ENCODE measurements around the gene DOCK4.

DNA sequence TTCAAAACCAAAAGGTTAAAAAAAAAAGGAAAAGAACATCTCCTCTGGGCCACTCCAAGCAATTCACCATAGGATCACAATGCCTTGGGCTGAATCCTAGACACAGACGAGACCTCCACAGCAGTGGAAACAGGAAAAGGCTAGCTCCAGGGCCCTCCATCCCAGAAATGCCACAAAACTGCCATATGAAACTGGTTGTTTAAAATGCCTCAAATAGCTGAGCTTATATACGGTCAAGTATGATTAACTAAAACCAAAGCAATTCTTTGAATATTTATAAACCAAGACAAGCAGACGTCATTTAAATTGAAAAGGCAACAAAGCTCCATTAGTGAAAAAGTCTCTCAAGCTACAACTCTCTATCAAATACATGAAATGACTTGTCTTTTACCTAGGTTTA, 63.1 kb downstream of the DOCK4 start:
- TF ChIP-seq CTCF (IDR thresholded peaks at IDR 0.05) (no peak), POLR2A (IDR thresholded peaks at IDR 0.05) (no peak), EP300 (IDR thresholded peaks at IDR 0.05) (no peak)
